DND-41 (cell line): ENCODE results near the gene DYSF.

ENCODE experiments used
- ATAC-seq: fragments of 200-7000 bp; cut with Tn5 transposase; 3 replicates; pipeline ENCODE4 v1.9.1; 2021; ENCODE audit warnings: low read depth; ENCODE audit not compliant: insufficient read depth
- DNase-seq: peaks from one replicate; pipeline ENCODE4 v3.0.0-alpha.2; 2020
- H2AFZ ChIP-seq: 2 replicates; pipeline ENCODE4 v1.6.0; 2012; ENCODE audit warnings: low read depth, low read length
- H3K27ac ChIP-seq: 2 replicates; pipeline ENCODE4 v1.5.1; 2012; ENCODE audit warnings: low read length, inconsistent platforms
- H3K27me3 ChIP-seq: fragments of 200-600 bp; sonication (generic); 2 replicates; pipeline ENCODE4 v1.6.0; 2012; ENCODE audit warnings: low read length, mild to moderate bottlenecking, inconsistent platforms; ENCODE audit not compliant: insufficient read depth, poor library complexity
- H3K36me3 ChIP-seq: 2 replicates; pipeline ENCODE4 v1.5.1; 2012; ENCODE audit warnings: low read length, inconsistent platforms; ENCODE audit not compliant: insufficient read depth
- H3K4me1 ChIP-seq: 2 replicates; pipeline ENCODE4 v1.5.1; 2012; ENCODE audit warnings: mild to moderate bottlenecking, low read length; ENCODE audit not compliant: insufficient read depth
- H3K4me2 ChIP-seq: 2 replicates; pipeline ENCODE4 v1.6.0; 2012; ENCODE audit warnings: mild to moderate bottlenecking, moderate library complexity, low read length, inconsistent platforms; ENCODE audit not compliant: insufficient read depth
- H3K4me3 ChIP-seq, 2 experiments: fragments of 200-600 bp in 1 of 2; shearing (Covaris generic) in 1 of 2; 2 replicates each; pipeline ENCODE4 v1.5.1; 2012 to 2016; ENCODE audit warnings: inconsistent platforms in 2 of 2, low read length in 2 of 2, mild to moderate bottlenecking in 2 of 2, low read depth in 1 of 2, moderate library complexity in 1 of 2
- H3K79me2 ChIP-seq: 2 replicates; pipeline ENCODE4 v1.6.0; 2012; ENCODE audit warnings: low read length, inconsistent platforms; ENCODE audit not compliant: insufficient read depth
- H3K9ac ChIP-seq: 2 replicates; pipeline ENCODE4 v1.6.0; 2012; ENCODE audit warnings: low read depth, mild to moderate bottlenecking, inconsistent platforms, low read length, moderate library complexity
- H3K9me3 ChIP-seq: 2 replicates; pipeline ENCODE4 v1.5.1; 2012; ENCODE audit warnings: low read length, moderate library complexity, mild to moderate bottlenecking, inconsistent platforms; ENCODE audit not compliant: insufficient read depth, severe bottlenecking
- H4K20me1 ChIP-seq: 2 replicates; pipeline ENCODE4 v1.6.0; 2012; ENCODE audit warnings: low read length; ENCODE audit not compliant: insufficient read depth
- EZH2 ChIP-seq: IDR thresholded peaks from 3 replicates; pipeline ENCODE4 v1.6.1; 2012; ENCODE audit warnings: borderline replicate concordance, low read depth, mild to moderate bottlenecking, moderate library complexity, low read length, inconsistent platforms; ENCODE audit not compliant: severe bottlenecking
- TF ChIP-seq, protein P1 (sequence below): IDR thresholded peaks from 2 replicates; pipeline ENCODE4 v1.5.1; 2012; ENCODE audit warnings: borderline replicate concordance, low read length, moderate library complexity, mild to moderate bottlenecking; ENCODE audit not compliant: poor library complexity, severe bottlenecking; ENCODE audit errors: extremely low read depth

The DYSF gene

GRCh38 chr2:71503837-71504236 lies 50.5 kb downstream of the DYSF start:
- no peaks in the 10 kb centered on the region for H3K79me2 ChIP-seq
- peaks cover 4% of the 10 kb centered on the region for H3K27me3 ChIP-seq
- no peak overlapping the region for H3K9ac ChIP-seq
- no peaks in the 10 kb centered on the region for H3K36me3 ChIP-seq
- no peak for TF ChIP-seq EZH2
- TF ChIP-seq, protein P1, sequence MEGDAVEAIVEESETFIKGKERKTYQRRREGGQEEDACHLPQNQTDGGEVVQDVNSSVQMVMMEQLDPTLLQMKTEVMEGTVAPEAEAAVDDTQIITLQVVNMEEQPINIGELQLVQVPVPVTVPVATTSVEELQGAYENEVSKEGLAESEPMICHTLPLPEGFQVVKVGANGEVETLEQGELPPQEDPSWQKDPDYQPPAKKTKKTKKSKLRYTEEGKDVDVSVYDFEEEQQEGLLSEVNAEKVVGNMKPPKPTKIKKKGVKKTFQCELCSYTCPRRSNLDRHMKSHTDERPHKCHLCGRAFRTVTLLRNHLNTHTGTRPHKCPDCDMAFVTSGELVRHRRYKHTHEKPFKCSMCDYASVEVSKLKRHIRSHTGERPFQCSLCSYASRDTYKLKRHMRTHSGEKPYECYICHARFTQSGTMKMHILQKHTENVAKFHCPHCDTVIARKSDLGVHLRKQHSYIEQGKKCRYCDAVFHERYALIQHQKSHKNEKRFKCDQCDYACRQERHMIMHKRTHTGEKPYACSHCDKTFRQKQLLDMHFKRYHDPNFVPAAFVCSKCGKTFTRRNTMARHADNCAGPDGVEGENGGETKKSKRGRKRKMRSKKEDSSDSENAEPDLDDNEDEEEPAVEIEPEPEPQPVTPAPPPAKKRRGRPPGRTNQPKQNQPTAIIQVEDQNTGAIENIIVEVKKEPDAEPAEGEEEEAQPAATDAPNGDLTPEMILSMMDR: no peak
- no peak for ATAC-seq
- no peak overlapping the region for H2AFZ ChIP-seq
- no peaks in the 10 kb centered on the region for H3K4me1 ChIP-seq
- H3K4me2 ChIP-seq: no peak overlapping the region
- no peak overlapping the region for H3K27ac ChIP-seq
- no peak for DNase-seq
- no peak overlapping the region for H3K4me3 ChIP-seq
- H4K20me1 ChIP-seq: no peaks in the 10 kb centered on the region
- no peaks in the 10 kb centered on the region for H3K9me3 ChIP-seq

GRCh38 chr2:71504611-71505010 lies 51.2 kb downstream of the DYSF start:
- H3K4me3 ChIP-seq: no peak overlapping the region
- TF ChIP-seq, protein P1: no peak
- no peak for TF ChIP-seq EZH2
- no peak overlapping the region for H2AFZ ChIP-seq
- H3K36me3 ChIP-seq: no peaks in the 10 kb centered on the region
- H3K27me3 ChIP-seq: peaks cover 4% of the 10 kb centered on the region
- no peaks in the 10 kb centered on the region for H3K4me1 ChIP-seq
- no peak overlapping the region for H3K4me2 ChIP-seq
- no peak for DNase-seq
- H3K27ac ChIP-seq: no peak overlapping the region
- ATAC-seq: no peak
- H4K20me1 ChIP-seq: no peaks in the 10 kb centered on the region
- no peaks in the 10 kb centered on the region for H3K9me3 ChIP-seq
- no peak overlapping the region for H3K9ac ChIP-seq
- H3K79me2 ChIP-seq: no peaks in the 10 kb centered on the region

DNA sequence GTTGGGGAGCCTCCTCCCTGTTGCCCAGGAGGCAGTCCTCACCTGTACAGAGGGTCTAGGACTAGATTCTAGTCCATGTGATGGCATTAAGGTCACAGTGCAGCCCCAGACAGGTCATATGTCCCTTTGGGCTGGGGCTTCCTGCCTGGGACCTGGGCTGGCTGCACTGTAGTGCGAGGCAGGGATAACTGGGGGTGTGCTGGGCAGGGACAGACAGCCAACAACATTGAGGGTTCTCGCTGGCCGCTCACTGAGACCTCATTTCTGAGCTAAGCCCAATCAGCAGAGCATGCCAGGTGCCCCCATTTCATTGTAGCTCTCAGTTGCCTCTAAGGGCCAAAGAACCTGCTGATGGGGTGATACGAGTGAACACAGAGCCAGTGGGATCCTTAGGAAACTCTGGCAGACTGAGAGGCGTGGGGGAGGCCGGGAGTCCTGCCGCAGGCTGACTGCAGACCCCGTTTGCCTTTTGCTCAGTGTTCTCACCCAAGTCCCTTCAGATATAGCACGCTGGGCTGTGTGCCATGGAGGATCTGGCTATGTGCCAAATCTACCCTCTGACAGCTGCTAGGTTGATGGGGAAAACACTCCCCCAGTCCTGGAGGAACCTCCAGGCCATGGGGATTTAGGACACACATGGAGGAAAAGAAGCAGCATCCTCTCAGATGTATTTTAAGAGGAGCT lies 51.9 kb downstream of the DYSF start:
- Histone ChIP-seq H3K4me2 (no peak overlapping the region), H3K4me1 (no peaks in the 10 kb centered on the region), H3K9me3 (no peaks in the 10 kb centered on the region), H4K20me1 (no peaks in the 10 kb centered on the region), H3K36me3 (no peaks in the 10 kb centered on the region), H3K4me3 (no peak overlapping the region), H3K27me3 (peaks cover 4% of the 10 kb centered on the region), H3K27ac (no peak overlapping the region), H2AFZ (no peak overlapping the region), H3K79me2 (no peaks in the 10 kb centered on the region), H3K9ac (no peak overlapping the region)
- TF ChIP-seq EZH2: no peak
- TF ChIP-seq, protein P1: no peak
- ATAC-seq: no peak
- DNase-seq: no peak
